ENCODE results near the gene TP73.

TP73 gene

DNA sequence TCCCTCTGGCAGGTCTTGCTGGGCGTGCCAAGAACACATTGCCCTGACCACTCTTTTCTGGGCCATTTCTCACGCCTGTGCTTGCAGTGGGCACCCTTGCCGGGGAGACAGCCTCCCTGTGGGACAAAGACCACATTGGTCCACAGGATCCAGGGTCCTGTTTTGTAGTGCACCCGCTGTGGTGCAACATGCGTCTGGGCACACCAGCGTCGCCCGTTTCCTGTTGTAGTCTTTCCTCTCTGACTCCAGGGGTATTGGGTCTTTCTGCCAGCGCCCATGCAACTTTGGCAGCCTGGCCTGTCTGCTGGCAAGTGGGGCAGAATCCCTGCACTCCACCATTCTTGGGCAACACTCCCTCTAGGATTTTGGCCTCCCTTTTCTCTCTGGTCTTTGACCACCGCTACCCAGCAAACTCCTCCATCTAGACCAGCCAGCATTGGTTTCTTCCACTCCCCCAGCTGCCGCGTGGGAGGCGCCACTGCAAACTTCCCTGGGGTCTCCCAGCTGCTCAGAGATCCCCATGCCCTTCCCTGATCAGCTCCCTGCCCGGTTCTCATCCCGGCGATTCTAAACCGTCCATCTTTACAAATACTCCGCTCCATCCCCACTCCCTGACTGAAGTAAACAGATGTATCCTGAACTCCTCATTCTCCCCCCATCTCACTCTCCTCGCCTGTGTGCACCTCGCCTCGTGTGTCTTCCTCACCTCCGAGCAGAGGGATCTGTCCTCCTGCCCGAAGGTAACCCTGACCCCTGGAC is 28.7 kb upstream of the TP73 start:
- H3K4me3 Mint-ChIP-seq: peak overlapping the region; percentile 95 to 100 (median 97)
- H3K27ac Mint-ChIP-seq: no peak overlapping the region
- H3K9me3 Mint-ChIP-seq: no peaks in the 10 kb centered on the region
- H3K27me3 Mint-ChIP-seq (ENCODE audit: low read depth): peaks cover 20% of the 10 kb centered on the region
- H3K4me1 Mint-ChIP-seq: peaks cover 31% of the 10 kb centered on the region
- peaks cover 5% of the 10 kb centered on the region for H3K36me3 Mint-ChIP-seq (ENCODE audit: low read depth)
- TF ChIP-seq, protein P1, sequence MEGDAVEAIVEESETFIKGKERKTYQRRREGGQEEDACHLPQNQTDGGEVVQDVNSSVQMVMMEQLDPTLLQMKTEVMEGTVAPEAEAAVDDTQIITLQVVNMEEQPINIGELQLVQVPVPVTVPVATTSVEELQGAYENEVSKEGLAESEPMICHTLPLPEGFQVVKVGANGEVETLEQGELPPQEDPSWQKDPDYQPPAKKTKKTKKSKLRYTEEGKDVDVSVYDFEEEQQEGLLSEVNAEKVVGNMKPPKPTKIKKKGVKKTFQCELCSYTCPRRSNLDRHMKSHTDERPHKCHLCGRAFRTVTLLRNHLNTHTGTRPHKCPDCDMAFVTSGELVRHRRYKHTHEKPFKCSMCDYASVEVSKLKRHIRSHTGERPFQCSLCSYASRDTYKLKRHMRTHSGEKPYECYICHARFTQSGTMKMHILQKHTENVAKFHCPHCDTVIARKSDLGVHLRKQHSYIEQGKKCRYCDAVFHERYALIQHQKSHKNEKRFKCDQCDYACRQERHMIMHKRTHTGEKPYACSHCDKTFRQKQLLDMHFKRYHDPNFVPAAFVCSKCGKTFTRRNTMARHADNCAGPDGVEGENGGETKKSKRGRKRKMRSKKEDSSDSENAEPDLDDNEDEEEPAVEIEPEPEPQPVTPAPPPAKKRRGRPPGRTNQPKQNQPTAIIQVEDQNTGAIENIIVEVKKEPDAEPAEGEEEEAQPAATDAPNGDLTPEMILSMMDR (IDR thresholded peaks at IDR 0.05; ENCODE audit: unreplicated experiment in 3 of 3): no peak

DNA sequence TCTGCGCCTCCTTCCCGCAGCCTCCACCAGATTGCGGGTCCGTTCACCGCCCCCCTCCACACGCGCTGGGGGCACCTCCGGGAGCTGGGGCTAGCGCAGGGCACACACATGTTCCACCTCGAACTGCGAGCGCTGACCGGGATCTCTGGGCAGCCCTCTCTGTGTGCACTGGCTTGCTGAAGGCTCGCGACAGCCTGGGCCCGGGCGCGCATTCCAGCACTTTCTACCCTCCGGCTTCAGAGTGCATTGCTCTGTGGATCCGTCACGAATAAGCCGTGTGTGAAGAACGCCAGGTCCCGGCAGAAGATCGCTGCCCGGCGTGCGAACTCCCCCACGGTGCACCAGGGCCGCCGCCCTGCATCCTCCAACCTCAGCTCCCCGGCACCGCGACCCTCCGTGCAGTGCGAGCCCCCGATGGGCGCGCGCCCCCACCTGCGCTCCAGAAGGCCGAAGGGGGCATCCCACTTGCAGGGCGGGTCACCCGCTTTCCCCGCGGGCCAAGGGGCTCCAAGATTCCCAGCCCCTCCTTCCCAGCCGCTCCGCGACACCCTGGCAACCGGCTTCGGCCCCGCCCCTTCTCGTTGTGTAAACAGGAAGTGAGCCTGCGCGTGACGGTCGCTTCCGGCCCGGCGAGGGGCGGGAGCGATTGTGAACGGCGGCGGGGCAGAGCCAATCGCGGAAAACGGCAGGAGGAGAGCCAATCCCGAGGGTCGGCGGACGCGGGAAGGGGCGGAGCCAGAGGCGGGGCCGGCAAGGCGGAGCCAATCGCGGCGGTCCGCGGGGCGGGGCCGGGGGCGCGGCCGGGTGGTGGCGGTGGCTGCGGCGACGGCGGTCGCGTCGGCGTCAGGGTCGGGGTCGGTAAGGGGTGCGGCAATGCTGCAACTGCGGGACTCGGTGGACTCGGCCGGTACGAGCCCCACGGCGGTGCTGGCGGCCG is 27.8 kb upstream of the TP73 start, which contains the start of gene TPRG1L:
TPRG1L (plus strand) TSS at position 816 of the 937 bp plus-strand sequence; CDS start at position 874, 58 bp downstream.
- no peaks in the 10 kb centered on the region for H3K9me3 Mint-ChIP-seq
- H3K4me3 Mint-ChIP-seq: peak within 1 kb of the TSS; percentile 95 to 100 (median 97)
- TF ChIP-seq, protein P1 (IDR thresholded peaks at IDR 0.05; ENCODE audit: unreplicated experiment in 3 of 3): no peak
- H3K4me1 Mint-ChIP-seq: peaks cover 24% of the 10 kb centered on the region
- H3K27ac Mint-ChIP-seq: peak within 1 kb of the TSS in 2 of 3 experiments; percentile 82 to 85
- H3K27me3 Mint-ChIP-seq (ENCODE audit: low read depth): peaks cover 12% of the 10 kb centered on the region
- peaks cover 11% of the 10 kb centered on the region for H3K36me3 Mint-ChIP-seq (ENCODE audit: low read depth)

DNA sequence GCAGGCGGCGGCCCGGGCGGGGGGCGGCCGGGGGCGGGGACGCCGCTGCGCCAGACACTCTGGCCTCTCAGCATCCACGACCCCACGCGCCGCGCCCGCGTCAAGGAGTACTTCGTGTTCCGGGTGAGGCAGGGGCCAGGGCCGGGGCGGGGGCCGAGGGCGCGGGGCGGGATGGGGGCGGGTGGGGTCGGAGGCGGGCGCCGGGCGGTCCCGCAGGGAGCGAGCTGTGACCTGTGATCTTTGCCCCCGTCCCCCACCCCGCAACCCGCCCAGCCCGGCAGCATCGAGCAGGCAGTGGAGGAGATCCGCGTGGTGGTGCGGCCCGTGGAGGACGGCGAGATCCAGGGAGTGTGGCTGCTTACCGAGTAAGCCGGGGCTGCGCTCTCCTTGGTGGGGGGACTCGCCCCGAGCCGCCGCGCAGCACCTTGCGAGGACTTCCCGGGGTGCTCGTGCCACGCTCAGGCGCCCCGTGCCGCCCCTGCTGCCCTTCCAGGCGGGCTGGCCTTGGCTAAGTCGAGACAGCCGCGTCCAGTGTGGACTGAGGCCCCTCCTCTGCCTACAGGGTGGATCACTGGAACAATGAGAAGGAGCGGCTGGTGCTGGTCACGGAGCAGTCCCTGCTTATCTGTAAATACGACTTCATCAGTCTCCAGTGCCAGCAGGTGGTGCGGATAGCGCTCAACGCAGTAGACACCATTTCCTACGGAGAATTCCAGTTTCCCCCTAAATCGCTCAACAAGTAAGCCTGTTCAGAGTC is 27.0 kb upstream of the TP73 start:
- Mint-ChIP-seq H3K27ac (peak overlapping the region in 1 of 3 experiments; percentile 20), H3K9me3 (no peaks in the 10 kb centered on the region), H3K27me3 (ENCODE audit: low read depth) (peaks cover 6% of the 10 kb centered on the region), H3K4me3 (peak overlapping the region; percentile 95 to 100 (median 97)), H3K36me3 (ENCODE audit: low read depth) (peaks cover 14% of the 10 kb centered on the region), H3K4me1 (peaks cover 24% of the 10 kb centered on the region)
- TF ChIP-seq, protein P1 (IDR thresholded peaks at IDR 0.05; ENCODE audit: unreplicated experiment in 3 of 3): no peak

DNA sequence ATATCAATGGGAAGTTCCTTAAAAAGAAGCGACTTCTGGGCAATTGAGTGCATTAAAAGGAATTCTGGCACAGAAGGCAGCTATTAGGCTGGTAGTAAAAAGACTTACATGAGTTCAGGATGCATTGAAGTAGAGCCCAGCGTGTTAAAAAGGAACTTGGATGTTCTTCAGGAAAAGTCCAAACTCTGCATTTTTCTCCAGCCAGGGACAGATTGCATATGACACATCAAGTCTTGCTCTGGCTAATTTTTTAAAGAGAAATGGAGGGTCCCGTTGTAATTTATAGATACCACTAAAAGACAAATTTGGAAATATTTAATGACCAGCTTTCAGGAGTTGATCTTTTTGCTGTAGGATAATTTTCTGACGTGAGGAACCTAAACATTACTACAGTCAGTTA is 26.3 kb upstream of the TP73 start:
- peaks cover 3% of the 10 kb centered on the region for H3K27me3 Mint-ChIP-seq (ENCODE audit: low read depth)
- H3K36me3 Mint-ChIP-seq (ENCODE audit: low read depth): peaks cover 14% of the 10 kb centered on the region
- peaks cover 24% of the 10 kb centered on the region for H3K4me1 Mint-ChIP-seq
- no peak overlapping the region for H3K27ac Mint-ChIP-seq
- no peaks in the 10 kb centered on the region for H3K9me3 Mint-ChIP-seq
- TF ChIP-seq, protein P1 (IDR thresholded peaks at IDR 0.05; ENCODE audit: unreplicated experiment in 3 of 3): no peak
- peak overlapping the region; percentile 88 to 100 (median 89) for H3K4me3 Mint-ChIP-seq

DNA sequence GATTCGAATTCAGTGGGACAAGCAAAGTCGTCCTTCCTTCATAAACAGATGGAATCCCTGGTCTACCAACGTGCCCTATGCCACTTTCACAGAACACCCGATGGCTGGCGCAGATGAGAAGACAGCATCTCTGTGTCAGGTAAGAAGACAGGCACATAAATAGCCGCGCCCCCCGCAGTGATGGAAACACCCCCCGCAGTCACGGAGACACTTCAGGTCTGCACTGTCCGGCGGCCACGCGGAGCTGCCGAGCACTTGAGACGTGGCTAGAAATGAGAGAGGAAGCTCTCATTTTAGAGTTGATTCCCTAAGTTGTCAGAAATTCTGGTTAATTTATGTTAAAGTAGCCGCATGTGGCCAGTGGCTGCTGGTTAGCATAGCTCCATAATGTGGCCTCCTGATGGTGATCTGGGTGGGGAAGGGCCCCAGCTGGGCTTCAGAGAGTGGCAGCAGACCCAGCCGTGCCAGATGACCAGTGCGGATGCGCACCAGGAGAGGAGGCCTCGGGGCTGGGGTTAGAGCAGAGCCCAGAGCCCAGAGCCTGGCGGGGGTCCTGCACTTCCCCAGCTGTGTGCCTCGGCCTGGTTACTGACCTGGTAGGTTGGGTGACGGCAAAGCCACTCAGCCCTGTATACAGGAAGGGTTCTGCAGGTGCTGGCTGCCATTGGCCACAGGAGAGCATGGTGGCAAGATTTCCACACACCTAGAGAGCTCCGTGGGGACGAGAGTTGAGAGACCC is 24.6 kb upstream of the TP73 start:
- H3K27ac Mint-ChIP-seq: no peak overlapping the region
- H3K4me1 Mint-ChIP-seq: peaks cover 19% of the 10 kb centered on the region
- H3K36me3 Mint-ChIP-seq (ENCODE audit: low read depth): peaks cover 16% of the 10 kb centered on the region
- H3K4me3 Mint-ChIP-seq: no peak overlapping the region
- no peaks in the 10 kb centered on the region for H3K9me3 Mint-ChIP-seq
- TF ChIP-seq, protein P1 (IDR thresholded peaks at IDR 0.05; ENCODE audit: unreplicated experiment in 3 of 3): no peak
- no peaks in the 10 kb centered on the region for H3K27me3 Mint-ChIP-seq (ENCODE audit: low read depth)

Data from nephron (organoid).